ENCODE data around the gene PHC3.
"Not testable (repeated sequence)": the region's sequence is repeated elsewhere in the genome, so short reads cannot be mapped to it uniquely, and the experiment has no call there.

The PHC3 gene

GRCh38 chr3:170201527-170201926 is 20.0 kb upstream of the PHC3 start:
- no peak overlapping the region for H3K27ac ChIP-seq (replicated peaks; ENCODE audit: low read length)

GRCh38 chr3:170200987-170201386 is 19.5 kb upstream of the PHC3 start:
- DNase-seq (ENCODE audit: low spot score), result no peak
- Histone ChIP-seq H3K4me2 (ENCODE audit: insufficient read depth, low read length, poor library complexity, severe bottlenecking) (no peak overlapping the region), H3K79me1 (ENCODE audit: low read depth, low read length) (no peaks in the 10 kb centered on the region), H3K4me1 (ENCODE audit: control insufficient read depth in 2 of 2, insufficient read depth in 1 of 2, low read depth in 1 of 2, low read length in 2 of 2) (peaks cover 0 to 2% of the 10 kb centered on the region in 2 donors), H2AK5ac (ENCODE audit: low read depth, low read length) (no peak overlapping the region), H3K18ac (ENCODE audit: low read length) (no peak overlapping the region), H3K4me3 (ENCODE audit: low read length in 2 of 2) (no peak overlapping the region), H3K36me3 (replicated peaks in 1 of 2; ENCODE audit: control insufficient read depth in 2 of 2, insufficient read depth in 2 of 2, low read length in 2 of 2) (no peaks in the 10 kb centered on the region), H2BK12ac (ENCODE audit: low read length) (no peak overlapping the region), H2BK120ac (ENCODE audit: low read depth, low read length) (no peak overlapping the region), H3K27ac (replicated peaks; ENCODE audit: low read length) (no peak overlapping the region), H3K9ac (ENCODE audit: low read depth, low read length, poor library complexity) (no peak overlapping the region), H2BK5ac (ENCODE audit: low read length) (no peak overlapping the region), H3K4ac (ENCODE audit: low read length) (no peak overlapping the region), H2AFZ (ENCODE audit: low read length) (no peak overlapping the region), H3K9me3 (replicated peaks in 1 of 2; ENCODE audit: control insufficient read depth in 2 of 2, insufficient read depth in 1 of 2, low read depth in 1 of 2, low read length in 2 of 2) (no peaks in the 10 kb centered on the region), H4K91ac (ENCODE audit: low read depth, low read length, poor library complexity) (no peak overlapping the region), H3K27me3 (ENCODE audit: control insufficient read depth in 3 of 3, insufficient read depth in 3 of 3, low read depth in 1 of 3, low read length in 3 of 3) (no peaks in the 10 kb centered on the region), H3K14ac (ENCODE audit: low read length) (no peak overlapping the region), H4K8ac (ENCODE audit: low read depth, low read length) (no peak overlapping the region), H2BK15ac (ENCODE audit: low read length) (no peak overlapping the region), H3K23ac (ENCODE audit: low read depth, low read length, poor library complexity) (no peak overlapping the region)

More at GRCh38 chr3:170201527-170201926, 20.0 kb upstream of the PHC3 start:
- Histone ChIP-seq H3K36me3 (replicated peaks in 1 of 2; ENCODE audit: control insufficient read depth in 2 of 2, insufficient read depth in 2 of 2, low read length in 2 of 2) (no peaks in the 10 kb centered on the region), H2AK5ac (ENCODE audit: low read depth, low read length) (no peak overlapping the region), H3K4me3 (ENCODE audit: low read length in 2 of 2) (no peak overlapping the region), H3K27me3 (ENCODE audit: control insufficient read depth in 3 of 3, insufficient read depth in 3 of 3, low read depth in 1 of 3, low read length in 3 of 3) (no peaks in the 10 kb centered on the region), H3K4ac (ENCODE audit: low read length) (no peak overlapping the region), H3K18ac (ENCODE audit: low read length) (no peak overlapping the region), H3K23ac (ENCODE audit: low read depth, low read length, poor library complexity) (no peak overlapping the region), H2BK120ac (ENCODE audit: low read depth, low read length) (no peak overlapping the region), H4K91ac (ENCODE audit: low read depth, low read length, poor library complexity) (no peak overlapping the region), H2BK5ac (ENCODE audit: low read length) (no peak overlapping the region), H3K9ac (ENCODE audit: low read depth, low read length, poor library complexity) (no peak overlapping the region), H2BK15ac (ENCODE audit: low read length) (no peak overlapping the region), H3K79me1 (ENCODE audit: low read depth, low read length) (no peaks in the 10 kb centered on the region), H3K4me2 (ENCODE audit: insufficient read depth, low read length, poor library complexity, severe bottlenecking) (no peak overlapping the region), H3K4me1 (ENCODE audit: control insufficient read depth in 2 of 2, insufficient read depth in 1 of 2, low read depth in 1 of 2, low read length in 2 of 2) (peaks cover 0 to 2% of the 10 kb centered on the region in 2 donors), H2BK12ac (ENCODE audit: low read length) (no peak overlapping the region), H4K8ac (ENCODE audit: low read depth, low read length) (no peak overlapping the region), H3K9me3 (replicated peaks in 1 of 2; ENCODE audit: control insufficient read depth in 2 of 2, insufficient read depth in 1 of 2, low read depth in 1 of 2, low read length in 2 of 2) (no peaks in the 10 kb centered on the region), H3K14ac (ENCODE audit: low read length) (no peak overlapping the region), H2AFZ (ENCODE audit: low read length) (no peak overlapping the region)
- WGBS, 2 donors (ENCODE audit: extremely low coverage in 2 of 2, insufficient read length in 2 of 2, insufficient replicate concordance in 1 of 2), result no CpG with 5 or more reads among the region's 5 CpGs
- DNase-seq (ENCODE audit: low spot score), result no peak

- DNase-seq (ENCODE audit: low spot score), result no peak
- H2BK12ac ChIP-seq (ENCODE audit: low read length), result no peak overlapping the region
- H3K27ac ChIP-seq (replicated peaks; ENCODE audit: low read length), result no peak overlapping the region
- H3K9me3 ChIP-seq (replicated peaks in 1 of 2; ENCODE audit: control insufficient read depth in 2 of 2, insufficient read depth in 1 of 2, low read depth in 1 of 2, low read length in 2 of 2), result no peaks in the 10 kb centered on the region
- H4K8ac ChIP-seq (ENCODE audit: low read depth, low read length), result no peak overlapping the region
- no peaks in the 10 kb centered on the region for H3K79me1 ChIP-seq (ENCODE audit: low read depth, low read length)
- no peak overlapping the region for H3K4me2 ChIP-seq (ENCODE audit: insufficient read depth, low read length, poor library complexity, severe bottlenecking)
- no peak overlapping the region for H3K4me3 ChIP-seq (ENCODE audit: low read length in 2 of 2)
- no peaks in the 10 kb centered on the region for H3K27me3 ChIP-seq (ENCODE audit: control insufficient read depth in 3 of 3, insufficient read depth in 3 of 3, low read depth in 1 of 3, low read length in 3 of 3)
- H3K9ac ChIP-seq (ENCODE audit: low read depth, low read length, poor library complexity), result no peak overlapping the region
- WGBS, 2 donors (ENCODE audit: extremely low coverage in 2 of 2, insufficient read length in 2 of 2, insufficient replicate concordance in 1 of 2), result no CpG with 5 or more reads among the region's 3 CpGs
- no peak overlapping the region for H2AFZ ChIP-seq (ENCODE audit: low read length)
- no peak overlapping the region for H4K91ac ChIP-seq (ENCODE audit: low read depth, low read length, poor library complexity)
- H2BK120ac ChIP-seq (ENCODE audit: low read depth, low read length), result no peak overlapping the region
- H3K36me3 ChIP-seq (replicated peaks in 1 of 2; ENCODE audit: control insufficient read depth in 2 of 2, insufficient read depth in 2 of 2, low read length in 2 of 2), result no peaks in the 10 kb centered on the region
- no peak overlapping the region for H3K4ac ChIP-seq (ENCODE audit: low read length)
- no peaks in the 10 kb centered on the region for H3K4me1 ChIP-seq (ENCODE audit: control insufficient read depth in 2 of 2, insufficient read depth in 1 of 2, low read depth in 1 of 2, low read length in 2 of 2)
- H2BK15ac ChIP-seq (ENCODE audit: low read length), result no peak overlapping the region
- no peak overlapping the region for H2AK5ac ChIP-seq (ENCODE audit: low read depth, low read length)
- no peak overlapping the region for H3K18ac ChIP-seq (ENCODE audit: low read length)
- no peak overlapping the region for H3K14ac ChIP-seq (ENCODE audit: low read length)
- H2BK5ac ChIP-seq (ENCODE audit: low read length), result no peak overlapping the region
- H3K23ac ChIP-seq (ENCODE audit: low read depth, low read length, poor library complexity), result no peak overlapping the region
These were observed 15.3 kb upstream of the PHC3 start for GRCh38 chr3:170196833-170197232.

- not testable (repeated sequence) for H3K23ac ChIP-seq (ENCODE audit: low read depth, low read length, poor library complexity); H3K36me3 ChIP-seq (replicated peaks in 1 of 2; ENCODE audit: control insufficient read depth in 2 of 2, insufficient read depth in 2 of 2, low read length in 2 of 2); H2BK120ac ChIP-seq (ENCODE audit: low read depth, low read length); H3K18ac ChIP-seq (ENCODE audit: low read length); H3K9me3 ChIP-seq (replicated peaks in 1 of 2; ENCODE audit: control insufficient read depth in 2 of 2, insufficient read depth in 1 of 2, low read depth in 1 of 2, low read length in 2 of 2); H3K4me1 ChIP-seq (ENCODE audit: control insufficient read depth in 2 of 2, insufficient read depth in 1 of 2, low read depth in 1 of 2, low read length in 2 of 2); H3K4ac ChIP-seq (ENCODE audit: low read length); H2BK12ac ChIP-seq (ENCODE audit: low read length); H3K14ac ChIP-seq (ENCODE audit: low read length); H3K27me3 ChIP-seq (ENCODE audit: control insufficient read depth in 3 of 3, insufficient read depth in 3 of 3, low read depth in 1 of 3, low read length in 3 of 3); H2BK15ac ChIP-seq (ENCODE audit: low read length); H3K9ac ChIP-seq (ENCODE audit: low read depth, low read length, poor library complexity); H4K91ac ChIP-seq (ENCODE audit: low read depth, low read length, poor library complexity); H2AK5ac ChIP-seq (ENCODE audit: low read depth, low read length); DNase-seq (ENCODE audit: low spot score); H2BK5ac ChIP-seq (ENCODE audit: low read length); H3K79me1 ChIP-seq (ENCODE audit: low read depth, low read length); H4K8ac ChIP-seq (ENCODE audit: low read depth, low read length); H2AFZ ChIP-seq (ENCODE audit: low read length); H3K27ac ChIP-seq (replicated peaks; ENCODE audit: low read length); H3K4me3 ChIP-seq (ENCODE audit: low read length in 2 of 2); H3K4me2 ChIP-seq (ENCODE audit: insufficient read depth, low read length, poor library complexity, severe bottlenecking)
- no CpG with 5 or more reads among the region's 3 CpGs for WGBS, 2 donors (ENCODE audit: extremely low coverage in 2 of 2, insufficient read length in 2 of 2, insufficient replicate concordance in 1 of 2)
These were observed 14.2 kb upstream of the PHC3 start for GRCh38 chr3:170195759-170196158.
